HK-2 (cell line): ENCODE results near the gene GPC5.

ENCODE experiments used
- DNase-seq: peaks from one replicate; pipeline ENCODE4 v3.0.0-alpha.2; 2018; ENCODE audit not compliant: unreplicated experiment

The GPC5 gene

DNA sequence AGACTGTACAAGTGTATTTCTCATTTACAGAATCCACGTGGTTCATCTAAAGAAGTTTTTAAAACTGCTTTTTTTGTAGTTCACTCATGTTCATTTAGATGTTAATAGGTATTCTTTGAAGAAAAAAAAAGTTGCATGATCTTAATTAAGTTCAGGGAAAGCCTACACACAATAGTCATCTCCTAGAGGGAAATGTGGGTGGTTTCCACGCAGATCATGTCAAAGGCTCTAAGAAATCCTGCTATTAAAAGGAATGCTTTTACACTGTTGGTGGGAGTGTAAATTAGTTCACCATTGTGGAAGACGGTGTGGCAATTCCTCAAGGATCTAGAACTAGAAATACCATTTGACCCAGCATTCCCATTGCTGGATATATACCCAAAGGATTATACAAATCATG is 312.3 kb downstream of the GPC5 start:
- DNase-seq: no peak

GRCh38 chr13:91714855-91715254 is 316.4 kb downstream of the GPC5 start:
- DNase-seq: no peak

DNA sequence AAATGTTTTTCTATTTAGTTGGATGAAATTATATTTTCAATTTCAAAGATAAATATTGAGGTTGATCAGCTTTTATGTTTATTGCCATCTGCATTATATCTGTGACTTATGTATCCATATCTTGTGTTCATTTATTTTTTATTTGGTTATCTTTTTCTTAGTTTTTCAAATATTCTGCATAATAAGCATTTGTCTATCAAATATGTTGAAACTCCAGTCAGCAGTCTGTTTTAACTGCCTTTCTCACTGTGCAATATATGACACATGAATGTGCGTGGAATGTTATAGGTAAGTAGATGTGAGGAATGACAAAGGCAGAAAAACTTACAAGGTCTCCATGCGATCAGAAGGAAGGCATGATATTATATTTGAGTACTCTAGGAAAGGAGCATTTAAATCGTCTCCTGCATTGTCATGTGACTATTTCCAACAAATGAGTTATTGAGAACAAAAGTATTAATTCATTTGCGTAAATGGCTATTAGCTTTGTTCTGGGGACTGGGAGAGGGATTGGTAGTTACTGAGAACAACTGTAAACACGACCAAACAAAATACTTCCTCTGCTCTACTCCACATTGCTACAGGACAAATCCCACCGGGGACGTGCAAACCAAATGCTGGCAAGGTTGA is 318.1 kb downstream of the GPC5 start:
- no peak for DNase-seq

- peak; percentile 7 for DNase-seq
Observed at GRCh38 chr13:91719033-91719432, 320.6 kb downstream of the GPC5 start.

DNA sequence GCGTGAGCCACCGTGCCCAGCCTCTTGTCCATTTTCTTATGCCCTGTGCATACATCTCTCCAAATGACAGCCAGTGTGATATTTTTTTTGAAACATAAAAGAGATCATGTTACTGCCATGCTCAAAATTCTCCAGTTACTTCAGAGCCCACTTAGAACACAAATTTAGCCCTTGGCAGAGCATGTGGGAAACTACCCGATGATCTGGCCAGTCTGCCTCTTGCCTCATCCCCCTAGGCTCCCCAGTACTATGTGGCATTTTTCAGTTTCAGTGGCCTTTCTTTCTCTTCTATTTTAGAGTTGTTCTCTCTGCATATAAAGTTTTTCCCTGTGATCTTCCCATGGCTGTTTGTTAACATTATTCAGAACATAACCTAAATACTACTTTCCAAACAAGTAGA is 323.0 kb downstream of the GPC5 start:
- DNase-seq: no peak

DNA sequence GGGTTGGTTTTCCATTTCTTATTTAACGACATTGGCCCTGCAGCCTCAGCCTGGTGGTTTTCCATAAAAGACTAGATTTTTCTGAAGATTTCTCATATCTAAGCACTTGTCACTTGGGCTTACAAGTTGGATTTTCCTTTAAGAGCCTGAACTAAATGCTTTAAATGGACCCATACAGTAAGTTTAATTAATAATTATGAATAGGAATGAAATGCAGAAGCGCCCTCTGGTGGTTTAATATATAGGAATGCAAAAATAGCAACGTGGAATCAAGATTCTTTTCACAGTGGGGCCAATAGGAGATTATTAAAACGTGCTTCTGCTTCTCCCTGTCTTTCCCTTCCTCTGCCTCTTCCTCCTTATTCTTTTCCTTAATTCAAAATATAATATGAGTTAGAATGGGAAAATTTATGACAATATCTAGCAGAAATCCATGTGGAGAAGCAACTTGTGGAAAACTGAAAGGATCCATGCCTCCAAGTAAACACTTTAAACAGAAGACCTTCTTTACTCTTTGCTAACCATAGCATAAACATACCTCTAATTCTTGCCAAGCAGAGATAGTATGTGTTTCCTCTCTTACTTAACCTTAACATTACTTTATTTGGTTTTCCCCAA is 324.0 kb downstream of the GPC5 start:
- no peak for DNase-seq

DNA sequence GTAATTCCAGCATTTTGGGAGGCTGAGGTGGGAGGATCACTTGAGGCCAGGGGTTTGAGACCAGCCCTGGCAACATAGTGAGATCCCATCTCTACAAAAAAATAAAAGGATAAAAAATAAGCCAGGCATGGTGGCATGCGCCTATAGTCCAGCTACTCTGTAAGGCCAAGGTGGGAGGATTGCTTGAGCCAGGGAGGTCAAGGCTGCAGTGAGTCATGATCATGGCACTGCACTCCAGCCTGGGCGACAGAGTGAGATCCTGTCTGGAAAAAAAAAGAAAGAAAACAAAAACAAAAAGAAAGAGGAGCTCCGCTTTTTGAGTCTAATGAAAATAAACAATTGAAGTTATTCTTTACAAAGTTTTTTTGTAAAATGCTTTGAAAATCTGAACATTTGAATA is 326.2 kb downstream of the GPC5 start:
- no peak for DNase-seq

DNA sequence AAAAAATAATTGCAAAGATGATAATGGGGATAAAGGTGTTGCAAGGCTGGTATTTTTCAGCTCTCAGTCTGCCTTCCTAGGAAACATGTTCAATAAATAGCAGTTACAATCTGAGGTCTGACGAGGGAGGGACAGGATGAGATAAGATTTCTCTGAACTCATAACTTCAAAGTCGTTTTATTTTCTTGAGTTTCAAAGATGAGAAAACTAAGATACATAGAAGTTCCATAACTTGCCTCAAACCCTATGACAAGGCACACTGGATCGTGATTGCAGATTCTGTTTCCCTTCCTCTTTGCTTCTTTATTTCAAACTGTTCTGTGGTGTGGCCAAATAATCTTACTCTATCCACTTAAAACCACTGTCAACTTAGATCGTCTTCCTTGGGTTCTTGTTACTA is 327.2 kb downstream of the GPC5 start:
- DNase-seq: no peak

- DNase-seq: no peak
Observed at GRCh38 chr13:91726671-91727070, 328.2 kb downstream of the GPC5 start.

DNA sequence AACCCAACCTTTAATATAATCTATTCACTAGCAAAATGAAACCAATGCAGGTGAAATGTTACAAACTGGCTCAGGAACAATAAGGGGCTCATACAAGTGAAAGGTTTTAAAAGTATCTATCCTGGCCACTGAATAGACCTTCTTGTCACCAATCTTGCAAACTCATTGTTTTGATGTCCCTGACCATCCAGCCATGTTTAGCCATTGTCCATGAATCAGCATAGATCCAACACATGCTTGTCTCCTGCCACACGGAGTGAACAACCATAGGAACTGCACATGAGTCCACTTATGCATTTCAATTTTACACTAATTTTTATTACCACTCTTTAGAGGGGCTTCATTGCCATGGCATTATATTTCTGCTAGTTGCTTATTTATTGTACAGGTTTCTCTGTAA is 331.4 kb downstream of the GPC5 start:
- DNase-seq: no peak

GRCh38 chr13:91739751-91740150 is 341.3 kb downstream of the GPC5 start:
- no peak for DNase-seq

GRCh38 chr13:91740756-91741155 is 342.3 kb downstream of the GPC5 start:
- DNase-seq: no peak

GRCh38 chr13:91741925-91742324 is 343.5 kb downstream of the GPC5 start:
- DNase-seq: no peak

DNA sequence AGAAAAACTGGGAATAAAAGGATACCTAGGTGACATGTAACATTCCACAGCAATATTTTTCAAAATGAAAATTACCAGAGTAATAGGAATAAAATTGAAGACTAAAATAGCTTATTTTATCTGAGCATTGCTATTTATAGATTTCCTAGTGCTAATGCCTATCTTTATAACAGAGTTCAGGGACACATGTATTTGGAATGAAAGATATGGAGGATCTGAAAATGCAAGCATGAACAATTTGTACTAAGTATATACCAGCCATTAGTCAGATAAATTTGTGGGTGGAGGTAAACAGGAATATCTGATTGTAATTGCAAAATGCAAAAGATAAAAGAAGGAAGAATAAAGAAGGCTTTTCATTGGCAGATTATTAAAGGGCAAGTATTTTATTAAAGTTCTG is 345.9 kb downstream of the GPC5 start:
- DNase-seq: no peak

DNA sequence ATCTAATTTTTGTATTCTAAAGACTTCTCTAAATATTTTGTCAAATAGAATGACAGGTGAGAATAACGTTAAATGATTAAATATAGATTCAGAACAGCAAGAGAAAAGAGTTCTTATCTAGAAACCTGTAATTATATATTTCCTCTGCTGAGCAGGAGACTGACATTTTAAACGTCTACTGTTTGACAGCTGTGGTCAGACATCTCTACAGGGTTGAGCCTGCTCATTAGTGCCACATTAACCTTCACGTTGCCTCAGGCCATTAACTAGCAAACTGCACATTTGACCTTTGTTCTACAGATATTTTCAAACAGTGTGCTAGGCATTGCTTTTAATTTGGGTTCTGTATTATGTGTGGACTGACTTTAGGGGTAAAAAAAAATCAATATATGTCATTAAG is 347.5 kb downstream of the GPC5 start:
- no peak for DNase-seq

DNA sequence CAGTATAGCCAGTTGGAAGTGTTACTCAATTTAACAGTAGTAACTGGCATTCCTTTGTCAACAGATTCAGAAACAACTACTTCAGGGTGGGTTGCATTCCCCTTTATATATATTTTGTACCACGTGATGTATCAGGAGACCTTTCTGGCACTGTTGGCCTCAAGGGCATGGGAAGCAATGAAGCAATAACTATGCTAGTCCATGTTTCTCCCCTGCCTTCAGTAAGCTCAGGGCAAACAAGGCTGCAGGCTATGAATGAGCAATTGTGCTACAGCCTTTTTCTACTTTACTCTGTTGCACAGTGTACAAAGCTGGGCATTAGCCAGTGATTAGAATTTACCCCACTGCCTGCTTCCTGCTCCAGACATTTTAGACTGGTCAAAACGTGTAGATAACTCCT is 348.8 kb downstream of the GPC5 start:
- no peak for DNase-seq

GRCh38 chr13:91748416-91749089 is 350.1 kb downstream of the GPC5 start:
- DNase-seq: no peak

- no peak for DNase-seq
Observed at GRCh38 chr13:91758724-91759123, 360.3 kb downstream of the GPC5 start.

DNA sequence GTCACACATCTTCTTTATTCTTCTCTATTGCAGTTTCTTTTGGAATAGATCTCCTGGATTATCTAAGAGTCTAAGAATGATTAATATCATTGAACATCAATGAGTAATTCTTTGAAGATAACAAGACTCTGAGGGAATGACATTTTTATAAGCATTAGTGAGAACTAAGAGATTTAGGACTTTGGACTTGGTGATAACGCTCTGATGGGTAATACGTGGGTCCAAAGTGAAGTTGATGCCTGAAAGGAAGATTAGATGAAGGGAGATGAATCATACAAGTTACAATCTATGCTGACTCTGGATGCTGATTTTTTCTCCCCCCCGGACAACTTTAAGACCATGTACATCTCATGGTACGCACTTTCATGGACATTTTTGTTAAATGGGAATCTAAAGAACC is 364.5 kb downstream of the GPC5 start:
- no peak for DNase-seq

- DNase-seq: no peak
Observed at GRCh38 chr13:91764527-91764926, 366.1 kb downstream of the GPC5 start.

DNA sequence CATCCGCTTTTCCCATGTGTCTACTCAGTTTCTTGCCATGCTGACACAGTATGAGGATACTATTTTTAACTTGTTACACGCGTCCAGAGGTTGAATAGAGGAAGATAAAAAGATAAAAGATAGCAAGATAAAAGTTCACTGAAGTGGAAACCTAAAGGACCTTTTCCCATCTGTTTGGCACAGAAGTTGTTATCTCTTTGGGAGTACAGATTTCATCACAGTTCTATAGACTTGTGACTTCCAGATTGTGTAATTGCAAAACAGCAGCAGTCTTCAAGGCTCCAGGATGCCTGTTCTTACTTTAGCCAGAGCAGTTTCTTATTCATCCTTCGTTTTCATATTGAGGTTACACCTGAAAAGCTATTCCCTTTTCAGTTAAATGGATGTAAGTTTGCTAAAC is 369.2 kb downstream of the GPC5 start:
- DNase-seq: no peak

DNA sequence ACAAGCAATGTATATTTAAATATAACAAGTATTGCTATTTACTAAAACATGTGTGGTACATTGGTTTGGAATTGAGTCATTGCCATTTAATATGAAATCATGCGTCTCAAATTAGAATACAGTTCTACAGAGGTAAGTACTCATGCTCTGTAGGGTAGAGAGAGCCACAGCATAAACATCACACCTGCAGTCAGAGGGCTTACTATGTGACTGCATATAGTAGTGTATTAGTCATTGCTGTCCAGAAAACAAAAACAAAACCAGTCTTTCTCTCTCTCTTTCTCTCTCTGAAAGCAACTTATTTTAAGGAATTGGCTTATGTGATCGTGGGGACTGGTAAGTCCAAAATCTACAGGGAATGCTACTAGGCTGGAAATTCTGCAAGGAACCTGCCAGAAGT is 370.3 kb downstream of the GPC5 start:
- DNase-seq: no peak

DNA sequence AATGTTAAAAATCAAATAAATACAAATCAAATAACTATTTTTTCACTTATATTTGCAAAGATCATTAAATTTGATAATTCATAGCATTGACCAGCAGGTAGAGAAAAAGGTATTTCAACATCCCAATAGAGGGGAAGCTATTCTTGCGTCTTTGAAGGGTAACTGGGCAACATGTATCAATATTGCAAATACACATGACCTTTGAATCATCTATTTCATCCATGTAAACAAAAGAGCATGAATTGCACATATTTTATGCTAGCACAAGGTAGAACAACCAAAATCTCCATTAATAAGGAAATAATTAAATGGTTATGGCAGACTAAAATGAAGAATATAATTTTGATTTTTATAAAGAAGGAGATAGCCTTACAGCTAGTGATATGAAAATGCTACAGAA is 372.8 kb downstream of the GPC5 start:
- DNase-seq: no peak
